Adrenal gland (tissue), 12 donors: ENCODE measurements around the gene WDR45B. TPM values are rescaled to one million over a fixed set of nuclear protein-coding genes. Genes with fewer than 3 reads are reported as not detected.

Source experiments
- DNase-seq, 7 donors: peaks; one replicate each; pipeline ENCODE4 v3.0.0-alpha.2; 2019 to 2020
- H3K27ac ChIP-seq, 5 donors: fragments of 200-600 bp; sonication (generic) in 4 of 5; 1 replicate in 3 of 5; 2 replicates in 2 of 5; pipeline versions ENCODE4 v1.5.1 to v1.8.0; 2016 to 2020; ENCODE audit warnings: mild to moderate bottlenecking in 1 of 5
- H3K27me3 ChIP-seq: fragments of 200-600 bp; 2 replicates; pipeline ENCODE4 v1.8.0; 2021
- H3K36me3 ChIP-seq, 2 donors: fragments of 200-600 bp; replicated peaks in 1 of 2; 1 replicate in 1 of 2; 2 replicates in 1 of 2; pipeline versions ENCODE4 v1.5.1 to v1.8.0; 2018 to 2022
- H3K4me1 ChIP-seq, 2 donors: fragments of 200-600 bp; replicated peaks in 1 of 2; 1 replicate in 1 of 2; 2 replicates in 1 of 2; pipeline versions ENCODE4 v1.5.1 to v1.8.0; 2018 to 2021
- H3K4me3 ChIP-seq, 4 donors: fragments of 200-600 bp; sonication (generic) in 3 of 4; one replicate each; pipeline ENCODE4 v1.5.1; 2016 to 2018
- H3K9me3 ChIP-seq, 3 donors: fragments of 200-600 bp; sonication (generic) in 1 of 3; replicated peaks in 1 of 3; 1 replicate in 2 of 3; 2 replicates in 1 of 3; pipeline versions ENCODE4 v1.5.1 to v1.8.0; 2016 to 2021
- CTCF ChIP-seq, 6 experiments: fragments of 450-650 bp in 4 of 6; fragments of 200-600 bp in 2 of 6; sonication (generic) in 1 of 6; IDR thresholded peaks; 1 replicate in 5 of 6; 2 replicates in 1 of 6; pipeline versions ENCODE4 v1.5.1 to v1.8.0; 2016 to 2021; ENCODE audit warnings: antibody characterized with exemption in 6 of 6, mild to moderate bottlenecking in 2 of 6, moderate library complexity in 1 of 6
- POLR2A ChIP-seq, 2 donors: fragments of 450-650 bp; IDR thresholded peaks; one replicate each; pipeline ENCODE4 v1.6.1; 2017; ENCODE audit warnings: antibody characterized with exemption in 2 of 2, mild to moderate bottlenecking in 2 of 2, moderate library complexity in 1 of 2
- WGBS, 4 donors: extraction: QIAGEN DNeasy Blood & Tissue Kit in 2 of 4; methylation state at CpG; one replicate each; pipeline versions ENCODE4 v1.1.5 to v1.1.7; 2013 to 2017; 5-methylcytosine and 5-hydroxymethylcytosine counted together
- intact Hi-C, 2 donors: fragments of 100-400 bp; cut with DNase I; formaldehyde crosslinking; loops; one replicate each; pipeline versions ENCODE4 v1.14.1 to v1.15.0; 2022 to 2023
- polyA plus RNA-seq, 3 donors: library from polyadenylated mRNA; stranded (reverse); fragments of 200-250 nt in 2 of 3; fragments of 350-450 nt in 1 of 3; fragmentation: Illumina TruSeq in 1 of 3; extraction: RNeasy Lipid Tissue Mini Kit (QIAGEN cat#74804) in 1 of 3; gene quantifications; one replicate each; pipeline ENCODE4 v1.2.3, GENCODE V29; 2013 to 2014
- total RNA-seq, 9 donors: library from RNA; depleted of rRNA in 4 of 9; stranded (reverse); fragments of >200 nt in 4 of 9; fragments of 120-200 nt in 1 of 9; fragmentation: NEBNext Ultra II Directional in 1 of 9; extraction: Animal tissue kit (Norgen Biotek cat#: 25700) in 1 of 9; gene quantifications; one replicate each; pipeline versions ENCODE4 v1.1.0 to v1.2.4, GENCODE V29; 2013 to 2023
- donor health status: healthy with polysubstance abuse.
- donor health status: Bipolar disorder and iron deficiency.
- donor health status: DM: yes; HTN: yes; CAD: no.
- donor health status: DM: no; HTN: no; CAD: no.
- donor health status: DM: no; HTN: no; CAD: no.
- donor health status: DM: yes; HTN: yes; CAD: no.

The WDR45B gene
- total and polyA plus RNA-seq, 12 donors: 48.6 to 104 (median 73.3) TPM

- H3K4me1 ChIP-seq: no peaks in the 10 kb centered on the region
- H3K36me3 ChIP-seq: peaks cover 0 to 46% of the 10 kb centered on the region in 2 donors
- no peak for DNase-seq
- intact Hi-C loops: loop anchor here in 1 of 2 donors (10.0 kb wide), 1 partner anchor 115 kb away; the partner anchor contains the start of gene TBCD
- no peak overlapping the region for H3K4me3 ChIP-seq
- no peaks in the 10 kb centered on the region for H3K27me3 ChIP-seq
- 80 to 100% (median 90%) methylated on average over 4 to 5 of the region's 5 CpGs for WGBS, 4 donors
- H3K27ac ChIP-seq: no peak overlapping the region
- H3K9me3 ChIP-seq: no peaks in the 10 kb centered on the region
- no peak for TF ChIP-seq POLR2A (IDR thresholded peaks at IDR 0.05)
- no peak for TF ChIP-seq CTCF (IDR thresholded peaks at IDR 0.05)
Observed at GRCh38 chr17:82640036-82640435, 8.2 kb downstream of the WDR45B start.

GRCh38 chr17:82639628-82640027, 8.6 kb downstream of the WDR45B start:
- no peak overlapping the region for H3K4me3 ChIP-seq
- H3K36me3 ChIP-seq: peaks cover 0 to 46% of the 10 kb centered on the region in 2 donors
- no peaks in the 10 kb centered on the region for H3K27me3 ChIP-seq
- H3K9me3 ChIP-seq: no peaks in the 10 kb centered on the region
- TF ChIP-seq CTCF (IDR thresholded peaks at IDR 0.05): no peak
- no peak for TF ChIP-seq POLR2A (IDR thresholded peaks at IDR 0.05)
- intact Hi-C loops: loop anchor here in 1 of 2 donors (10.0 kb wide), 1 partner anchor 115 kb away; the partner anchor contains the start of gene TBCD
- WGBS, 4 donors: 76 to 88% (median 87%) methylated on average over 8 to 14 of the region's 14 CpGs
- no peak overlapping the region for H3K27ac ChIP-seq
- no peaks in the 10 kb centered on the region for H3K4me1 ChIP-seq
- DNase-seq: no peak

- H3K4me3 ChIP-seq: no peak overlapping the region
- no peaks in the 10 kb centered on the region for H3K27me3 ChIP-seq
- no peak for DNase-seq
- TF ChIP-seq CTCF (IDR thresholded peaks at IDR 0.05): no peak
- TF ChIP-seq POLR2A (IDR thresholded peaks at IDR 0.05): no peak
- no peaks in the 10 kb centered on the region for H3K9me3 ChIP-seq
- peaks cover 0 to 34% of the 10 kb centered on the region in 2 donors for H3K36me3 ChIP-seq
- intact Hi-C loops: no loop called here
- WGBS, 4 donors: 71 to 84% (median 79%) methylated on average over 4 to 5 of the region's 5 CpGs
- H3K4me1 ChIP-seq: peaks cover 0 to 1% of the 10 kb centered on the region in 2 donors
- H3K27ac ChIP-seq: no peak overlapping the region
Observed at GRCh38 chr17:82638183-82638773, 10.0 kb downstream of the WDR45B start.

GRCh38 chr17:82636626-82637598, 11.3 kb downstream of the WDR45B start:
- H3K27me3 ChIP-seq: no peaks in the 10 kb centered on the region
- H3K27ac ChIP-seq: no peak overlapping the region
- peaks cover 0 to 21% of the 10 kb centered on the region in 2 donors for H3K36me3 ChIP-seq
- no peak overlapping the region for H3K4me3 ChIP-seq
- no peak for TF ChIP-seq POLR2A (IDR thresholded peaks at IDR 0.05)
- TF ChIP-seq CTCF (IDR thresholded peaks at IDR 0.05): no peak
- intact Hi-C loops: no loop called here
- 82 to 84% (median 83%) methylated on average over 16 of the region's 16 CpGs for WGBS, 4 donors
- peaks cover 10% of the 10 kb centered on the region in 2 donors for H3K4me1 ChIP-seq
- DNase-seq: no peak
- H3K9me3 ChIP-seq: no peaks in the 10 kb centered on the region
